Neural progenitor cell (in vitro differentiated cells): ENCODE data around the gene AOC2.

Source experiments
- CTCF ChIP-seq: fragments of 200-600 bp; sonication (generic); IDR thresholded peaks from 2 replicates; pipeline ENCODE4 v1.5.1; 2017; ENCODE audit warnings: antibody characterized with exemption, mild to moderate bottlenecking
- EZH2 ChIP-seq: fragments of 200-600 bp; sonication (generic); IDR thresholded peaks from 2 replicates; pipeline ENCODE4 v1.6.1; 2017; ENCODE audit warnings: antibody characterized with exemption, mild to moderate bottlenecking, moderate library complexity
- EZH2phosphoT487 ChIP-seq: fragments of 200-600 bp; sonication (generic); IDR thresholded peaks from 2 replicates; pipeline ENCODE4 v1.6.1; 2017; ENCODE audit warnings: antibody characterized with exemption

DNA sequence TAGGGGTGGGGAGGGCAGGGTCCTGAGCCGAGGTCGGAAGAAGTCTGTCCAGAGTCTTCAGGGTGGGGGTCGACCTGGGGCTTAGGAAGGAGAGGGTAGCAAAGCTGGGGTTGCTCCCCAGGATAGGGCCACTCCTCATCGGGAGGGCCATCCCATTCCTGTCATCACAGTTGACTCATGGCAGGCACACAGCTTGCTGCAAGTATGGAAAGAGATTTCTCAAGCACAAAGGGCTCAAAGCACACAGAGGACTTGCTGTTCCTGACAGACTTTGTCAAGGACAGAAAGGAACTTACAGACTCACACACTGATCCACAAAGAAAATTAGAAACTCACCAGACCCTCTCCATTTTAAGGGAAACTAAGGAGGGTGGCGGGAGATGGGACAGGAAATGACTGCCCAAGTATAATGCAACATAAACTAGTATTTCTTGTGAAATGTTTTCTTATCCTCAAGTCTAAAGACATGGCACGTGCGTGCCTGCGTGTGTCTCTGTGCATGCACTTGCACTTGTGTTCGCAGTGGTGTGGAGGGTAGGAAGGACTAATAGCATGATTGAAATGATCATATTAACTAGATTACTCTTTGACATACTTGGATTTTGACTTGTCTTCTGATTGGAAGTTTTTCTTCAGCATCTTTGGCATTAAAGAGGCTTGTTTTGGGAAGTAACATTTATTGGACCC lies 2.4 kb downstream of the AOC2 start:
- TF ChIP-seq EZH2 (no peak), CTCF (no peak), EZH2phosphoT487 (no peak)
